Mucosa of rectum (tissue), 2 donors: ENCODE results near the gene TEAD1.

Experiments used
- H3K27ac ChIP-seq, 2 donors: one replicate each; pipeline ENCODE4 v1.7.0; 2013; ENCODE audit warnings: inconsistent platforms in 2 of 2, low read depth in 2 of 2, low read length in 2 of 2
- H3K27me3 ChIP-seq, 2 donors: one replicate each; pipeline ENCODE4 v1.7.0; 2013; ENCODE audit warnings: low read length in 2 of 2; ENCODE audit not compliant: control insufficient read depth in 2 of 2, insufficient read depth in 2 of 2
- H3K36me3 ChIP-seq, 2 donors: one replicate each; pipeline ENCODE4 v1.7.0; 2013; ENCODE audit warnings: low read length in 2 of 2; ENCODE audit not compliant: control insufficient read depth in 2 of 2, insufficient read depth in 2 of 2
- H3K4me1 ChIP-seq, 2 donors: one replicate each; pipeline ENCODE4 v1.7.0; 2013; ENCODE audit warnings: low read length in 2 of 2, mild to moderate bottlenecking in 1 of 2; ENCODE audit not compliant: control insufficient read depth in 2 of 2, insufficient read depth in 2 of 2
- H3K4me3 ChIP-seq, 2 donors: one replicate each; pipeline ENCODE4 v1.7.0; 2013; ENCODE audit warnings: low read length in 2 of 2
- H3K9ac ChIP-seq, 2 donors: one replicate each; pipeline ENCODE4 v1.7.0; 2013; ENCODE audit warnings: low read length in 2 of 2, low read depth in 1 of 2, mild to moderate bottlenecking in 1 of 2
- H3K9me3 ChIP-seq, 2 donors: one replicate each; pipeline ENCODE4 v1.7.0; 2013; ENCODE audit warnings: low read length in 2 of 2; ENCODE audit not compliant: control insufficient read depth in 2 of 2
- donor health status: healthy.
- donor health status: Normal muscosa, but diverticular disease.

Gene TEAD1

GRCh38 chr11:12664385-12664784 is 9.8 kb upstream of the TEAD1 start:
- no peaks in the 10 kb centered on the region for H3K9me3 ChIP-seq
- no peaks in the 10 kb centered on the region for H3K36me3 ChIP-seq
- no peaks in the 10 kb centered on the region for H3K27me3 ChIP-seq
- no peak overlapping the region for H3K9ac ChIP-seq
- H3K4me3 ChIP-seq: no peak overlapping the region
- H3K4me1 ChIP-seq: no peaks in the 10 kb centered on the region
- no peak overlapping the region for H3K27ac ChIP-seq

- Histone ChIP-seq H3K4me3 (no peak overlapping the region), H3K27me3 (no peaks in the 10 kb centered on the region), H3K4me1 (no peaks in the 10 kb centered on the region), H3K9me3 (no peaks in the 10 kb centered on the region), H3K36me3 (no peaks in the 10 kb centered on the region), H3K27ac (no peak overlapping the region), H3K9ac (no peak overlapping the region)
These were observed 7.3 kb upstream of the TEAD1 start for GRCh38 chr11:12666915-12667314.

- Histone ChIP-seq H3K4me3 (no peak overlapping the region), H3K4me1 (no peaks in the 10 kb centered on the region), H3K9ac (no peak overlapping the region), H3K27ac (no peak overlapping the region), H3K9me3 (no peaks in the 10 kb centered on the region), H3K27me3 (no peaks in the 10 kb centered on the region), H3K36me3 (no peaks in the 10 kb centered on the region)
These were observed 6.6 kb upstream of the TEAD1 start for GRCh38 chr11:12667646-12668045.

- Histone ChIP-seq H3K4me3 (no peak overlapping the region), H3K9ac (no peak overlapping the region), H3K27ac (no peak overlapping the region), H3K27me3 (no peaks in the 10 kb centered on the region), H3K36me3 (no peaks in the 10 kb centered on the region), H3K4me1 (peaks cover 0 to under 1% of the 10 kb centered on the region in 2 donors), H3K9me3 (no peaks in the 10 kb centered on the region)
These were observed 6.1 kb upstream of the TEAD1 start for GRCh38 chr11:12668166-12668565.

GRCh38 chr11:12669930-12670329 is 4.3 kb upstream of the TEAD1 start:
- Histone ChIP-seq H3K27ac (no peak overlapping the region), H3K9ac (no peak overlapping the region), H3K4me1 (peaks cover 0 to 5% of the 10 kb centered on the region in 2 donors), H3K9me3 (no peaks in the 10 kb centered on the region), H3K27me3 (no peaks in the 10 kb centered on the region), H3K36me3 (no peaks in the 10 kb centered on the region), H3K4me3 (no peak overlapping the region)

- no peaks in the 10 kb centered on the region for H3K9me3 ChIP-seq
- no peak overlapping the region for H3K27ac ChIP-seq
- no peak overlapping the region for H3K4me3 ChIP-seq
- H3K4me1 ChIP-seq: peaks cover 5 to 10% of the 10 kb centered on the region in 2 donors
- H3K9ac ChIP-seq: no peak overlapping the region
- no peaks in the 10 kb centered on the region for H3K36me3 ChIP-seq
- no peaks in the 10 kb centered on the region for H3K27me3 ChIP-seq
These were observed 2.9 kb upstream of the TEAD1 start for GRCh38 chr11:12671370-12671769.

- peak overlapping the region; percentile 87 to 97 for H3K4me3 ChIP-seq
- no peaks in the 10 kb centered on the region for H3K36me3 ChIP-seq
- H3K4me1 ChIP-seq: peaks cover 10 to 25% of the 10 kb centered on the region in 2 donors
- H3K27ac ChIP-seq: peak overlapping the region; percentile 93 to 95
- H3K9me3 ChIP-seq: no peaks in the 10 kb centered on the region
- no peaks in the 10 kb centered on the region for H3K27me3 ChIP-seq
- peak overlapping the region; percentile 83 to 90 for H3K9ac ChIP-seq
These were observed 659 bp upstream of the TEAD1 start for GRCh38 chr11:12673601-12673923.

- H3K4me1 ChIP-seq: peaks cover 15 to 32% of the 10 kb centered on the region in 2 donors
These were observed 332 bp downstream of the TEAD1 start for GRCh38 chr11:12674571-12674935.

GRCh38 chr11:12674936-12675696 is 895 bp downstream of the TEAD1 start:
- Histone ChIP-seq H3K36me3 (no peaks in the 10 kb centered on the region), H3K4me1 (peaks cover 15 to 36% of the 10 kb centered on the region in 2 donors), H3K9me3 (no peaks in the 10 kb centered on the region), H3K27ac (peak overlapping the region; percentile 93 to 95), H3K4me3 (peak overlapping the region; percentile 69 to 78), H3K27me3 (no peaks in the 10 kb centered on the region), H3K9ac (peak overlapping the region; percentile 79 to 87)

More at GRCh38 chr11:12674571-12674935, 332 bp downstream of the TEAD1 start:
- no peaks in the 10 kb centered on the region for H3K27me3 ChIP-seq
- peak overlapping the region; percentile 41 to 90 for H3K9ac ChIP-seq
- H3K9me3 ChIP-seq: no peaks in the 10 kb centered on the region
- no peaks in the 10 kb centered on the region for H3K36me3 ChIP-seq
- peak overlapping the region; percentile 93 to 95 for H3K27ac ChIP-seq
- H3K4me3 ChIP-seq: peak overlapping the region; percentile 59 to 69

GRCh38 chr11:12675951-12676711 is 1.9 kb downstream of the TEAD1 start:
- peak overlapping the region; percentile 61 to 72 for H3K27ac ChIP-seq
- peak overlapping the region; percentile 71 to 75 for H3K9ac ChIP-seq
- H3K36me3 ChIP-seq: no peaks in the 10 kb centered on the region
- H3K27me3 ChIP-seq: no peaks in the 10 kb centered on the region
- H3K4me3 ChIP-seq: peak overlapping the region; percentile 65 to 78
- H3K9me3 ChIP-seq: no peaks in the 10 kb centered on the region
- peaks cover 20 to 44% of the 10 kb centered on the region in 2 donors for H3K4me1 ChIP-seq
